Measurements from ENCODE around the gene BLTP3A.
A peak's percentile ranks its signal among the peaks of the same experiment; 100 is the strongest.
"Not testable (repeated sequence)": the region's sequence is repeated elsewhere in the genome, so short reads cannot be mapped to it uniquely, and the experiment has no call there.

BLTP3A gene

DNA sequence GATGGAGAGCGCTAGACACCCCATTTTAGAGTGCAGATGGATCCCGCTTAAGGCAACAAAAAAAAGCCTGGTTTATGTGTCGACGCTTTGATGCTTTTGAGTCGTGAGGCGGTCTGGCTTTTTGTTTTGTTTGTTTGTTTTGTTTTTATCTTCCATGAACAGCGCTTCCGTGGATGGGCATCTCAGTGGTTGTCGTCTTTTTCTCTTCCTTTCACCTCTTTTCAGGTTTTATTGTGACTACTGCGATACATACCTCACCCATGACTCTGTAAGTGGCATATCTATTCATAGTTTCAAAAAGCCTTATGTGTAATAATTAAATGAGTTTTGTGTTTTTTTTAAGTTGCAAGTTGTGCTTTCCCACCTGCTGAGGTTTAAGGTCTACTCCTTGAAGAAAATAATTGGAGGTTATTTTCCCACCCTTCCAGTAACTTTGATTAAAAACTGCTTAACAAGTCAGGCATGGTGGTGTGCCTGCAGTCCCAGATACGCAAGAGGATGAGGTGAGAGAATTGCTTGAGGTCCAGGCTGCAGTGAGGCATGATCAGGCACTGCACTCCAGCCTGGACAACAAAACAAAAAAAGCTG is 34.1 kb upstream of the BLTP3A start:
- peaks cover 32% of the 10 kb centered on the region for H3K79me2 ChIP-seq (ENCODE audit: low read length)
- H3K27me3 ChIP-seq (ENCODE audit: low read depth, low read length) = no peaks in the 10 kb centered on the region
- H3K36me3 ChIP-seq (replicated peaks; ENCODE audit: low read depth, low read length) = peaks cover 4% of the 10 kb centered on the region
- peak overlapping the region; percentile 84 for H3K4me3 ChIP-seq (ENCODE audit: low read length)
- H3K9ac ChIP-seq (ENCODE audit: low read length) = peak overlapping the region; percentile 71
- TF ChIP-seq, protein P1, sequence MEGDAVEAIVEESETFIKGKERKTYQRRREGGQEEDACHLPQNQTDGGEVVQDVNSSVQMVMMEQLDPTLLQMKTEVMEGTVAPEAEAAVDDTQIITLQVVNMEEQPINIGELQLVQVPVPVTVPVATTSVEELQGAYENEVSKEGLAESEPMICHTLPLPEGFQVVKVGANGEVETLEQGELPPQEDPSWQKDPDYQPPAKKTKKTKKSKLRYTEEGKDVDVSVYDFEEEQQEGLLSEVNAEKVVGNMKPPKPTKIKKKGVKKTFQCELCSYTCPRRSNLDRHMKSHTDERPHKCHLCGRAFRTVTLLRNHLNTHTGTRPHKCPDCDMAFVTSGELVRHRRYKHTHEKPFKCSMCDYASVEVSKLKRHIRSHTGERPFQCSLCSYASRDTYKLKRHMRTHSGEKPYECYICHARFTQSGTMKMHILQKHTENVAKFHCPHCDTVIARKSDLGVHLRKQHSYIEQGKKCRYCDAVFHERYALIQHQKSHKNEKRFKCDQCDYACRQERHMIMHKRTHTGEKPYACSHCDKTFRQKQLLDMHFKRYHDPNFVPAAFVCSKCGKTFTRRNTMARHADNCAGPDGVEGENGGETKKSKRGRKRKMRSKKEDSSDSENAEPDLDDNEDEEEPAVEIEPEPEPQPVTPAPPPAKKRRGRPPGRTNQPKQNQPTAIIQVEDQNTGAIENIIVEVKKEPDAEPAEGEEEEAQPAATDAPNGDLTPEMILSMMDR (IDR thresholded peaks at IDR 0.05; ENCODE audit: low read depth, low read length) = no peak
- no peak for TF ChIP-seq EZH2phosphoT487 (IDR thresholded peaks at IDR 0.05; ENCODE audit: low read depth)
- no peaks in the 10 kb centered on the region for H4K20me1 ChIP-seq (ENCODE audit: insufficient read depth, low read length)
- H3K27ac ChIP-seq (ENCODE audit: low read length) = no peak overlapping the region
- H3K4me2 ChIP-seq (ENCODE audit: low read length) = peak overlapping the region; percentile 99
- H2AFZ ChIP-seq (ENCODE audit: low read depth, low read length) = no peak overlapping the region
- no peaks in the 10 kb centered on the region for H3K9me3 ChIP-seq (ENCODE audit: insufficient read depth, low read length)
- peaks cover 7% of the 10 kb centered on the region for H3K4me1 ChIP-seq (ENCODE audit: low read length)

DNA sequence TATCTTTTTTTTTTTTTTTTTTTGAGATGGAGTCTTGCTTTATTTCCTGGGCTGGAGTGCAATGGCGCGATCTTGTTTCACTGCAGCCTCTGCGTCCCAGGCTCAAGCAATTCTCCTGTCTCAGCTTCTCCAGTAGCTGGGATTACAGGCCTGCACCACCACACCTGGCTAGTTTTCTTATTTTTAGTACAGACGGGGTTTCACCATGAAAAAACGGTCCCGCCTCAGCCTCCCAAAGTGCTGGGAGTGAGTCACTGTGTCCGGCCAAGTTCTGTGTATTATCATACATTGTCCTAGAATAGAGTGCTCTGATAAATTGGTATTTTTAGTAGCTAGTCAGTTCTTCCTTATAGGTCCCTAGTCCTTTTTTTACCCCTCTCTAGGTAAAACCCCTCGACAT is 31.8 kb upstream of the BLTP3A start:
- Histone ChIP-seq H2AFZ (ENCODE audit: low read depth, low read length) (no peak overlapping the region), H3K9me3 (ENCODE audit: insufficient read depth, low read length) (no peaks in the 10 kb centered on the region), H3K4me3 (ENCODE audit: low read length) (no peak overlapping the region), H4K20me1 (ENCODE audit: insufficient read depth, low read length) (no peaks in the 10 kb centered on the region), H3K4me2 (ENCODE audit: low read length) (no peak overlapping the region), H3K79me2 (ENCODE audit: low read length) (peaks cover 32% of the 10 kb centered on the region), H3K9ac (ENCODE audit: low read length) (no peak overlapping the region), H3K4me1 (ENCODE audit: low read length) (peaks cover 7% of the 10 kb centered on the region), H3K27ac (ENCODE audit: low read length) (no peak overlapping the region), H3K27me3 (ENCODE audit: low read depth, low read length) (no peaks in the 10 kb centered on the region), H3K36me3 (replicated peaks; ENCODE audit: low read depth, low read length) (peaks cover 8% of the 10 kb centered on the region)
- TF ChIP-seq, protein P1 (IDR thresholded peaks at IDR 0.05; ENCODE audit: low read depth, low read length) = no peak
- no peak for TF ChIP-seq EZH2phosphoT487 (IDR thresholded peaks at IDR 0.05; ENCODE audit: low read depth)

GRCh38 chr6:34761681-34762080 is 30.2 kb upstream of the BLTP3A start:
- H3K4me3 ChIP-seq (ENCODE audit: low read length); H3K27ac ChIP-seq (ENCODE audit: low read length); H2AFZ ChIP-seq (ENCODE audit: low read depth, low read length); H4K20me1 ChIP-seq (ENCODE audit: insufficient read depth, low read length); H3K4me1 ChIP-seq (ENCODE audit: low read length); H3K9ac ChIP-seq (ENCODE audit: low read length); H3K4me2 ChIP-seq (ENCODE audit: low read length); H3K9me3 ChIP-seq (ENCODE audit: insufficient read depth, low read length); H3K27me3 ChIP-seq (ENCODE audit: low read depth, low read length): not testable (repeated sequence)
- peaks cover 10% of the 10 kb centered on the region for H3K36me3 ChIP-seq (replicated peaks; ENCODE audit: low read depth, low read length)
- peaks cover 32% of the 10 kb centered on the region for H3K79me2 ChIP-seq (ENCODE audit: low read length)

DNA sequence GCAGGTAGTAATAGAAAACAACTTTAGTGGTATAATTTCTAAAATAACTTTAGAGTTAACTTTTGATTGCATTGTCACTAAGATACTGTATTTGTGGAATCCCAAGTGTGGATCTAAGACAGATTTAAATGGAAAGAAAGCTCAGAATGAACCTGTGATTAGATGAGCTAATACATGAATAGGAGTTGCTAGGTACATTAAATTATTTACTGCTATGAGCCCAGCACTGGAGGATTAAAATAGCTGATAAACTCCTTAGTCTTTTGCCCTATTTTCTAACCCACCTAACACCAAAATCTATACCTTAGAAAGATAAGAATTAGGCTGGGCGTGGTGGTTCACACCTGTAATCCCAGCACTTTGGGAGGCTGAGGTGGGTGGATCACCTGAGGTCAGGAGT is 23.7 kb upstream of the BLTP3A start:
- TF ChIP-seq, protein P1 (IDR thresholded peaks at IDR 0.05; ENCODE audit: low read depth, low read length) = no peak
- Histone ChIP-seq H3K27ac (ENCODE audit: low read length) (no peak overlapping the region), H3K36me3 (replicated peaks; ENCODE audit: low read depth, low read length) (peaks cover 18% of the 10 kb centered on the region), H3K27me3 (ENCODE audit: low read depth, low read length) (no peaks in the 10 kb centered on the region), H4K20me1 (ENCODE audit: insufficient read depth, low read length) (no peaks in the 10 kb centered on the region), H3K4me2 (ENCODE audit: low read length) (no peak overlapping the region), H3K9ac (ENCODE audit: low read length) (no peak overlapping the region), H3K9me3 (ENCODE audit: insufficient read depth, low read length) (no peaks in the 10 kb centered on the region), H3K4me1 (ENCODE audit: low read length) (no peaks in the 10 kb centered on the region), H3K79me2 (ENCODE audit: low read length) (no peaks in the 10 kb centered on the region; the same call in 1 of the 2 replicates), H3K4me3 (ENCODE audit: low read length) (no peak overlapping the region), H2AFZ (ENCODE audit: low read depth, low read length) (no peak overlapping the region)
